H1 (cell line): ENCODE results near the gene MAF.

Experiments used
- TEAD4 ChIP-seq: IDR thresholded peaks from 2 replicates; pipeline ENCODE4 v1.6.1; 2012; ENCODE audit warnings: low read depth, low read length, inconsistent platforms, mixed read lengths
- TF ChIP-seq, protein P1 (sequence below), 3 experiments: IDR thresholded peaks; 1 replicate in 2 of 3; 2 replicates in 1 of 3; pipeline versions ENCODE4 v1.5.1 to v1.6.1; 2011; ENCODE audit warnings: low read length in 3 of 3, mild to moderate bottlenecking in 3 of 3, inconsistent platforms in 2 of 3, low read depth in 1 of 3, moderate library complexity in 1 of 3; ENCODE audit not compliant: insufficient read depth in 1 of 3; ENCODE audit errors: control extremely low read depth in 1 of 3

DNA sequence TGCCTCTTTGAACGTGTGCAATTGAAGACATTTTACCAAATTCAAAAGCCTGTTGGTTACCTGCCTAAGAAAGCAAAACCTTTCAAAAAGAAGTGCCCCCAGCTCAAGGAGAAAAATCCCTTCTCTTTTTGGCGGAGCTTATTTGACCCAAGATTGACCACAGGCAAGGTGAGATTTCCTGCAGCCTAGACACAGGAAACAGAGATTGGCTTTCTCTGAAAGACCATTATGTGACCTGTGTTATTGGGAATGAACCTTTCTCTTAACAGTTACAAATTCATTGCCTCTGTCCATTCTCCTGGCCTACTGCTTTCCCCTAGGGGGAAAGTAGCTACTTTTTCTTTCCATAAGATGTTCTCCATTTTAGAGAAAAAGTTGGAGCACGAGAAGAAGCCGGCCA lies 42.1 kb upstream of the MAF start:
- TF ChIP-seq, protein P1, sequence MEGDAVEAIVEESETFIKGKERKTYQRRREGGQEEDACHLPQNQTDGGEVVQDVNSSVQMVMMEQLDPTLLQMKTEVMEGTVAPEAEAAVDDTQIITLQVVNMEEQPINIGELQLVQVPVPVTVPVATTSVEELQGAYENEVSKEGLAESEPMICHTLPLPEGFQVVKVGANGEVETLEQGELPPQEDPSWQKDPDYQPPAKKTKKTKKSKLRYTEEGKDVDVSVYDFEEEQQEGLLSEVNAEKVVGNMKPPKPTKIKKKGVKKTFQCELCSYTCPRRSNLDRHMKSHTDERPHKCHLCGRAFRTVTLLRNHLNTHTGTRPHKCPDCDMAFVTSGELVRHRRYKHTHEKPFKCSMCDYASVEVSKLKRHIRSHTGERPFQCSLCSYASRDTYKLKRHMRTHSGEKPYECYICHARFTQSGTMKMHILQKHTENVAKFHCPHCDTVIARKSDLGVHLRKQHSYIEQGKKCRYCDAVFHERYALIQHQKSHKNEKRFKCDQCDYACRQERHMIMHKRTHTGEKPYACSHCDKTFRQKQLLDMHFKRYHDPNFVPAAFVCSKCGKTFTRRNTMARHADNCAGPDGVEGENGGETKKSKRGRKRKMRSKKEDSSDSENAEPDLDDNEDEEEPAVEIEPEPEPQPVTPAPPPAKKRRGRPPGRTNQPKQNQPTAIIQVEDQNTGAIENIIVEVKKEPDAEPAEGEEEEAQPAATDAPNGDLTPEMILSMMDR (IDR thresholded peaks at IDR 0.05; ENCODE audit: control extremely low read depth in 1 of 3, insufficient read depth in 1 of 3, low read depth in 1 of 3, low read length in 3 of 3): no peak
- no peak for TF ChIP-seq TEAD4
